K562 (cell line): ENCODE results near the gene STIL. TPM values are rescaled to one million over a fixed set of nuclear protein-coding genes. Genes with fewer than 3 reads are reported as not detected.

ENCODE experiments used
- ATAC-seq: fragments of 200-7000 bp; cut with Tn5 transposase; 3 replicates; pipeline ENCODE4 v1.9.1; 2020; ENCODE audit warnings: moderate library complexity
- BruUV-seq: library from RNA; stranded (reverse); fragments of 400-500 nt; replicated peaks from 2 replicates; lab custom pipeline; 2021; lab: Mats Ljungman, UMichigan
- CTCF ChIA-PET: fragments of 300-600 bp; formaldehyde crosslinking; extraction: SDS; loops from one replicate; lab custom pipeline; 2021; ENCODE audit warnings: low intra/inter-chr PET ratio; lab: Yijun Ruan, JAX
- POLR2A ChIA-PET: fragments of 300-600, 350-650 bp; sonication (Branson Sonifier 250); formaldehyde crosslinking; extraction: SDS; loops from one replicate; lab custom pipeline; 2021; ENCODE audit warnings: antibody characterized with exemption, inconsistent platforms; lab: Yijun Ruan, JAX
- DNase-seq, 4 experiments: peaks; one replicate each; pipeline versions ENCODE4 v3.0.0 to v3.0.0-alpha.2; 2011 to 2018; ENCODE audit warnings: low spot score in 3 of 4, mixed read lengths in 3 of 4; ENCODE audit errors: extremely low read depth in 1 of 4
- FAIRE-seq: peaks from 2 replicates; lab custom pipeline; 2011; peaks lifted over from hg19 to GRCh38; lab: Jason Lieb, UNC
- H2AFZ ChIP-seq: 2 replicates; pipeline ENCODE4 v1.6.0; 2011; ENCODE audit warnings: low read depth, low read length, control low read depth, inconsistent platforms
- H3K27ac ChIP-seq: fragments of 200-600 bp; 3 replicates; pipeline ENCODE4 v1.8.0; 2011; ENCODE audit warnings: low read depth, mild to moderate bottlenecking, control low read depth, inconsistent platforms, low read length, moderate library complexity, mixed read lengths; ENCODE audit errors: extremely low read depth
- H3K27me3 ChIP-seq, 2 experiments: fragments of 300-600 bp in 1 of 2; 2 replicates in 1 of 2; 3 replicates in 1 of 2; pipeline versions ENCODE4 v1.6.0 to v1.8.0; 2011; ENCODE audit warnings: inconsistent platforms in 2 of 2, low read length in 2 of 2, mild to moderate bottlenecking in 1 of 2, mixed read lengths in 1 of 2, moderate library complexity in 1 of 2; ENCODE audit not compliant: control insufficient read depth in 2 of 2, insufficient read depth in 2 of 2
- H3K36me3 ChIP-seq: fragments of 300-600 bp; 3 replicates; pipeline ENCODE4 v1.8.0; 2011; ENCODE audit warnings: mild to moderate bottlenecking, low read length, inconsistent platforms; ENCODE audit not compliant: control insufficient read depth, insufficient read depth
- H3K4me1 ChIP-seq, 2 experiments: fragments of 200-600 bp in 1 of 2; replicated peaks in 1 of 2; 2 replicates in 1 of 2; 3 replicates in 1 of 2; pipeline versions ENCODE4 v1.5.1 to v1.8.0; 2011; ENCODE audit warnings: inconsistent platforms in 2 of 2, low read length in 2 of 2, mild to moderate bottlenecking in 1 of 2, mixed read lengths in 1 of 2, moderate library complexity in 1 of 2; ENCODE audit not compliant: control insufficient read depth in 2 of 2, insufficient read depth in 2 of 2
- H3K4me2 ChIP-seq: 2 replicates; pipeline ENCODE4 v1.6.1; 2011; ENCODE audit warnings: low read length, control low read depth, inconsistent platforms, mixed read lengths; ENCODE audit not compliant: insufficient read depth
- H3K4me3 ChIP-seq: fragments of 200-600 bp; sonication (generic), shearing (Covaris generic); 2 replicates; pipeline ENCODE4 v1.5.1; 2016; ENCODE audit warnings: control low read depth, inconsistent platforms
- H3K79me2 ChIP-seq: fragments of 200-600 bp; 3 replicates; pipeline ENCODE4 v1.8.0; 2011; ENCODE audit warnings: low read length, inconsistent platforms; ENCODE audit not compliant: control insufficient read depth, insufficient read depth
- H3K9ac ChIP-seq, 2 experiments: 2 replicates each; pipeline versions ENCODE4 v1.6.0 to v1.6.1; 2011; ENCODE audit warnings: low read depth in 2 of 2, low read length in 2 of 2, control low read depth in 1 of 2, inconsistent platforms in 1 of 2, mild to moderate bottlenecking in 1 of 2, mixed read lengths in 1 of 2; ENCODE audit not compliant: insufficient read depth in 1 of 2
- H3K9me1 ChIP-seq: one replicate; pipeline ENCODE4 v1.6.0; 2011; ENCODE audit warnings: inconsistent platforms, mild to moderate bottlenecking, low read length, moderate library complexity; ENCODE audit not compliant: control insufficient read depth, insufficient read depth
- H3K9me3 ChIP-seq: replicated peaks from 2 replicates; pipeline ENCODE4 v1.5.1; 2011; ENCODE audit warnings: low read depth, low read length, inconsistent platforms; ENCODE audit not compliant: control insufficient read depth, insufficient read depth
- H4K20me1 ChIP-seq: replicated peaks from 2 replicates; pipeline ENCODE4 v1.6.1; 2011; ENCODE audit warnings: low read length, inconsistent platforms, mixed read lengths; ENCODE audit not compliant: control insufficient read depth, insufficient read depth
- JUN ChIP-seq, 2 experiments: sonication (generic) in 1 of 2; formaldehyde crosslinking in 1 of 2; IDR thresholded peaks; 2 replicates each; pipeline versions ENCODE4 v1.6.1 to v1.8.0; 2012 to 2022; ENCODE audit warnings: borderline replicate concordance in 2 of 2, mild to moderate bottlenecking in 2 of 2, improper control_type of control experiment in 1 of 2, low read depth in 1 of 2, low read length in 1 of 2, missing genetic modification reagents in 1 of 2
- NR2C1 ChIP-seq, 2 experiments: fragments of 450-650 bp; IDR thresholded peaks; 2 replicates each; pipeline ENCODE4 v1.6.1; 2017; ENCODE audit warnings: mild to moderate bottlenecking in 2 of 2, antibody characterized with exemption in 1 of 2, inconsistent platforms in 1 of 2, missing compliant biosample characterization in 1 of 2, missing genetic modification characterization in 1 of 2
- ZNF140 ChIP-seq: fragments of 250-450 bp; sonication (Bioruptor Pico); IDR thresholded peaks from 2 replicates; pipeline ENCODE4 v1.8.0; 2021; ENCODE audit warnings: moderate library complexity, mild to moderate bottlenecking, inconsistent platforms
- ZNF384 ChIP-seq: IDR thresholded peaks from 2 replicates; pipeline ENCODE4 v1.6.1; 2012; ENCODE audit warnings: low read depth, low read length, improper control_type of control experiment
- WGBS: fragments of 100-300 bp; shearing (Covaris generic); methylation state at CpG from one replicate; pipeline ENCODE4 v1.1.6; 2016; ENCODE audit warnings: low coverage, mixed read lengths; ENCODE audit not compliant: insufficient coverage; ENCODE audit errors: missing lambda C conversion rate; 5-methylcytosine and 5-hydroxymethylcytosine counted together
- in situ Hi-C: fragments of 300-500 bp; cut with MboI; formaldehyde crosslinking; loops from 4 replicates; pipeline ENCODE4 v1.15.0; 2018; ENCODE audit warnings: inconsistent platforms, mixed read lengths
- intact Hi-C: fragments of 100-400 bp; cut with micrococcal nuclease; formaldehyde crosslinking; loops from 2 replicates; pipeline ENCODE4 v1.14.2; 2022
- polyA plus RNA-seq, 8 experiments: library from polyadenylated mRNA; depleted of rRNA in 4 of 8; stranded (reverse) in 5 of 8; unstranded in 3 of 8; fragments of >200 nt; fragmentation: Nextera tagmentation in 2 of 8; fragmentation: Illumina TruSeq in 1 of 8; extraction: Ambion mirVana in 2 of 8; extraction: Trizol in 1 of 8; gene quantifications; 2 replicates each; pipeline versions ENCODE4 v1.2.1 to v1.2.3, GENCODE V29; 2011 to 2014; ENCODE audit warnings: inconsistent platforms in 1 of 8, missing spikeins in 1 of 8
- total RNA-seq, 7 experiments: library from RNA; depleted of rRNA in 6 of 7; stranded (reverse); fragments of >200 nt in 6 of 7; fragmentation: Illumina TruSeq in 2 of 7; extraction: Trizol in 2 of 7; gene quantifications; 2 replicates each; pipeline versions ENCODE4 v1.2.1 to v1.2.3, GENCODE V29; 2011 to 2021; ENCODE audit warnings: low replicate concordance in 1 of 7
- TF ChIP-seq, protein P1 (sequence below): sonication (generic); IDR thresholded peaks from 2 replicates; pipeline ENCODE4 v1.6.1; 2016

The STIL gene
- total and polyA plus RNA-seq, 9 of the 15 experiments (the other 6 are each of a cell fraction or from before 2014, with no cell fraction given), result 10.5 to 77.4 (median 39.6) TPM

DNA sequence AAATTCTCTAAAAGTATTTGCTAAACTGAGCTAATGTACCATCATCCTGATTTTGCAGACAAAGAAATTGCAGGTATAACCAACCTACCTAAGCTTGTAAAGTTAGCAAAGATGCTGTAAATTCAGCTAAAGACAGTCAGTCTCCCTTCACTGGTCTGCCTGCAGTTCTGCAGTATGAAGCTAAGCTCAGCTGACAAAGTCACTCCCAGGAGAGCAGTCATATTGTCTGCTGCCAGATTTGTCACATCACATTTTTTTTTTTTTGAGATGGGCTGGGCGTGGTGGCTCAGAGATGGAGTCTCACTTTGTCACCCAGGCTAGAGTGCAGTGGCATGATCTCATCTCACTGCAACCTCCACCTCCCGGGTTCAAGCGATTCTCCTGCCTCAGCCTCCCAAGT, 10.7 kb upstream of the STIL start:
- Histone ChIP-seq H3K4me3 (no peak overlapping the region), H3K4me1 (peaks cover 3 to 14% of the 10 kb centered on the region in 2 experiments; a peak in 3 of 5 replicates), H3K79me2 (no peaks in the 10 kb centered on the region), H3K4me2 (no peak overlapping the region), H3K9me1 (no peaks in the 10 kb centered on the region), H2AFZ (no peak overlapping the region), H4K20me1 (no peaks in the 10 kb centered on the region), H3K9me3 (no peaks in the 10 kb centered on the region), H3K27me3 (no peaks in the 10 kb centered on the region), H3K27ac (no peak overlapping the region), H3K9ac (no peak overlapping the region), H3K36me3 (no peaks in the 10 kb centered on the region)
- no peak for TF ChIP-seq JUN (IDR thresholded peaks at IDR 0.05; ENCODE audit: borderline replicate concordance, low read depth, low read length)
- TF ChIP-seq JUN (CRISPR knock-in tag; IDR thresholded peaks at IDR 0.05; ENCODE audit: borderline replicate concordance), result no peak
- TF ChIP-seq NR2C1 (IDR thresholded peaks at IDR 0.05), result no peak
- TF ChIP-seq NR2C1 (tag; IDR thresholded peaks at IDR 0.05), result no peak
- peak; percentile 37; the same call in 1 of the 2 replicates for TF ChIP-seq ZNF384
- TF ChIP-seq, protein P1, sequence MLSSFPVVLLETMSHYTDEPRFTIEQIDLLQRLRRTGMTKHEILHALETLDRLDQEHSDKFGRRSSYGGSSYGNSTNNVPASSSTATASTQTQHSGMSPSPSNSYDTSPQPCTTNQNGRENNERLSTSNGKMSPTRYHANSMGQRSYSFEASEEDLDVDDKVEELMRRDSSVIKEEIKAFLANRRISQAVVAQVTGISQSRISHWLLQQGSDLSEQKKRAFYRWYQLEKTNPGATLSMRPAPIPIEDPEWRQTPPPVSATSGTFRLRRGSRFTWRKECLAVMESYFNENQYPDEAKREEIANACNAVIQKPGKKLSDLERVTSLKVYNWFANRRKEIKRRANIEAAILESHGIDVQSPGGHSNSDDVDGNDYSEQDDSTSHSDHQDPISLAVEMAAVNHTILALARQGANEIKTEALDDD, result no peak
- TF ChIP-seq ZNF140, result no peak
- FAIRE-seq (no peak), ATAC-seq (peak; percentile 29), DNase-seq (peak in 1 of 4 experiments; percentile 14)
- CTCF ChIA-PET, result interaction anchor here (0.6 kb wide), 1 partner anchor 8 kb away, joined by 3 read pairs; no protein-coding TSS in a partner anchor
- POLR2A ChIA-PET, result interaction anchor here (0.7 to 18.5 kb wide), 5 partner anchors 7 to 62 kb away, joined by 3 to 318 read pairs (median 4); partner anchors contain the start of genes CMPK1 and STIL
- 80% methylated on average over 3 of the region's 3 CpGs for WGBS
- BruUV-seq, result no TSS peak
- intact Hi-C loops, result no loop called here
- in situ Hi-C loops, result no loop called here
